Kidney capillary endothelial cell (primary cell): Measurements from ENCODE around the gene PDE3B.
"Not testable (repeated sequence)": the region's sequence is repeated elsewhere in the genome, so short reads cannot be mapped to it uniquely, and the experiment has no call there.

ENCODE experiments used
- DNase-seq: peaks from one replicate; pipeline ENCODE4 v3.0.0-alpha.2; 2018; ENCODE audit warnings: low spot score

PDE3B gene

DNA sequence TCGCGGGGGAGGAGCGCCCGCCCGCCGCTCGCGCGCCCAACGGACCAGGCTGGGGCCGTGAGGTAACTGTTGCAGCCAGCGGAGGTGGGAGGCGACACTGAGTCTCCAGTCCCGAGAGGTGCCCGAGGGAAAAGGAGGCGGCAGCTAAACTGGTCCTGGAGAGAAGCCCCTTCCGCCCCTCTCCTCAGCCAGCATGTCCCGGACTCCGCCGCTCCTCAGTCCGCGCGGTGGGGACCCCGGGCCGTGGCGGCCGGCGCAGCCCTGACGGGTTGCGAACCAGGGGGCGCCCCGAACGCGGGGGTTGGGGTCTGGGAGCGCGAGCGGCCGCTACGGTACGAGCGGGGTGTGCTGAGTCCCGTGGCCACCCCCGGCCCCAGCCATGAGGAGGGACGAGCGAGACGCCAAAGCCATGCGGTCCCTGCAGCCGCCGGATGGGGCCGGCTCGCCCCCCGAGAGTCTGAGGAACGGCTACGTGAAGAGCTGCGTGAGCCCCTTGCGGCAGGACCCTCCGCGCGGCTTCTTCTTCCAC lies at the start of gene PDE3B:
PDE3B (plus strand) TSS at position 108 of the 529 bp plus-strand sequence; CDS start at position 380, 272 bp downstream.
- peak; percentile 4 for DNase-seq

DNA sequence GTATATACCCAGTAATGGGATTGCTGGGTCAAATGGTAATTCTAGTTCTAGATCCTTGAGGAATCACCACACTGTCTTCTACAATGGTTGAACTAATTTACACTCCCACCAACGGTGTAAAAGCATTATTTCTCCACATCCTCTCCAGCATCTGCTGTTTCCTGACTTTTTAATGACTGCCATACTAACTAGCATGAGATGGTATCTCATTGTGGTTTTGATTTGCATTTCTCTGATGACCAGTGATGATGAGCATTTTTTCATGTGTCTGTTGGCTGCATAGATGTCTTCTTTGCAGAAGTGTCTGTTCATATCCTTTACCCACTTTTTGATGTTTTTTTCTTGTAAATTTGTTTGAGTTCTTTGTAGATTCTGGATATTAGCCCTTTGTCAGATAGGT lies 48.3 kb upstream of the PDE3B start:
- DNase-seq: not testable (repeated sequence)

DNA sequence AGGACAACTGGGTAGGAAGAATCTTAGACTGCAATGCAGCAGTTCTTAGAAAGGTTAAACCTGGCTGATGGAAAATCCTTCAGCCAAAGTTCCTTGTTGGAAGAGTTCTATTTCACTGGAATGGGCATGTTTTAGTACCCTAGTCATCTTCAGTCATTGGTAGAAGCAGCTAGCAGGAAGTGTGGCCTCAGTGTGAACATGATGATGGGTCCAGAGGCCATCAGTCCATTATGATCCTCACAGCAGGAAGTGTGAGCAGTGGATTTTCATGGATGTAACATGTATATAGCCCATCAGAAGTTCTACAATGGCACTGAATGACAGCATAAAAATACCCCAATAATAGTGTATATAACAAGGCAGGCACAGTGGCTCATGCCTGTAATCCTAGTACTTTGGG lies 35.9 kb upstream of the PDE3B start:
- no peak for DNase-seq

DNA sequence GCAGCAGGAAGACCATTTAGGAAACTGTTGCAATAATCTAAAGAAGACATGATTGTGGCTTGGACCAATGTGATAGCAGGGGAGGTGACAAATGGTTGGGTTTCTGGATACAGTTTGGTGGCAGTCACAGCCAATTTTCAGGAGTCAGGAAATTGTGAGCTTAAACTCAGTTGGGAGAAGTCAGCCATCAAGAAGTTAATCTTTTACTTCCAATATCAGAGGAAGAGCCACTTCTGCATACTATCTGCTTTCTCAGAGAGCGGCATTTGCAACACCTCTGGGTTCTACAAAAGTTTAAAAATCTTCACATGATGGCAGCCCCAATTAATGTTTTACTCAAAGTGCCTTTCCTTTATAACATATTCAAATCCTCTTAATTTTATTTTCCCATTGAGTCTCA lies 33.7 kb upstream of the PDE3B start:
- no peak for DNase-seq

DNA sequence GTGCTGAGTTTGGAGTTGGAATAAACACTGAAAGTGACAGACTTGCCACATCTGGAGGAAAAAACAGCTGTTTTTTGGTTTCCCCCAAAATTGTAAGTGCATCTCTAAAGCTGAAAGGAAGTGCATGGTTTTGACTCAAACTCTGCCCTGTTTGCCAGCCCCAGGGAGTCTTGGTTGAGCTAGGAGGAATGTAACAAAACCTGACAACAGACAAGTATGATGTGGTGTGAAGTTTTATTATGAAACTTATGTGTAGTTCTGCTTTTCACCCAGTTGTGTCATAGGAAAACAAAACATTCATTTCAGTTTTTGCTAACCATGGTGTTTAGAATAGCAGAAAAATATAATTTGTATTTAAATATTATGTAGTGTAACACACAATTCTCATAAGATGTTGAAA lies 31.7 kb upstream of the PDE3B start:
- no peak for DNase-seq

DNA sequence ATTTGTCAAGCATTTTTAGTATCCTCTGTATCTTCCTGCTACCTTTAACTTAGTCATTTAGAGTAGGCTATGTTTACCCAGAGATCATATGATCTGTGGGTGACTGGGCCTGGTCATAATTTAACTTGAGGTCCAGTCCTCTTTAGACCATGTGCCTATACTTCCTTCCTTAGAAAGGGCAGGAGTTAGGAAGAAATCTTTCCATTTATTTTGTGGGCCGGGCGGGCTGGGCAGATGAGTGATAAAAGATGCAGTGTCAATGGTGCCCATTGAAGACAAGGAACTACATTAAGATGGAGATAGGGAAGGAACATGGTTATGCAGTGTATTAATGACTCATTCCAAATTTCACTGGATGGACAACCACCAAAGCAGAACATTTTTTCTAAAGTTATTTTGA lies 30.9 kb upstream of the PDE3B start:
- no peak for DNase-seq

DNA sequence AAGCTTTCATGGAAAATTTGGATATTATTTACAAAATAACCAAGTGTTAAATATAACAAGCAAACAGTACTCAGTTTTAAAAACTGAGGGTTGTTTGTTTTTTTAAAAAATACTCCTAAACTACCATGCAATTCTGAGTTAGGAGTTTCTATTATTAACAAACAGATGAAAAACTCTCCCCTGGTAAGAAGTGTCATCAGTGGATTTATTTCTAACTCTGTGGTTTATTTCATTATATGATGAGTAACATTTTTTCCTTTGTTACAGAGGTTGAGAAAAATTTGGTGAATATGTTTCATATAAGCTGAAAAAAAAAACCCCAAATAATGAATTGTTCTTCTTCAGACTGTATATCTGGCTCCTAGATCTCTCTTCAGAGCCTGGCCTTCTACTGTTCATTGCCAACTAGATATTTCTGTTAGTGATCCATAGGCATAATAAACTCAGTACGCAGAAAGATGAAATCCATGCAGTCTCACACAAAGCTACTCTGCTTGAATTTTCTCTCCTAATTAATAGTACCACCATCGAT lies 29.4 kb upstream of the PDE3B start:
- no peak for DNase-seq

DNA sequence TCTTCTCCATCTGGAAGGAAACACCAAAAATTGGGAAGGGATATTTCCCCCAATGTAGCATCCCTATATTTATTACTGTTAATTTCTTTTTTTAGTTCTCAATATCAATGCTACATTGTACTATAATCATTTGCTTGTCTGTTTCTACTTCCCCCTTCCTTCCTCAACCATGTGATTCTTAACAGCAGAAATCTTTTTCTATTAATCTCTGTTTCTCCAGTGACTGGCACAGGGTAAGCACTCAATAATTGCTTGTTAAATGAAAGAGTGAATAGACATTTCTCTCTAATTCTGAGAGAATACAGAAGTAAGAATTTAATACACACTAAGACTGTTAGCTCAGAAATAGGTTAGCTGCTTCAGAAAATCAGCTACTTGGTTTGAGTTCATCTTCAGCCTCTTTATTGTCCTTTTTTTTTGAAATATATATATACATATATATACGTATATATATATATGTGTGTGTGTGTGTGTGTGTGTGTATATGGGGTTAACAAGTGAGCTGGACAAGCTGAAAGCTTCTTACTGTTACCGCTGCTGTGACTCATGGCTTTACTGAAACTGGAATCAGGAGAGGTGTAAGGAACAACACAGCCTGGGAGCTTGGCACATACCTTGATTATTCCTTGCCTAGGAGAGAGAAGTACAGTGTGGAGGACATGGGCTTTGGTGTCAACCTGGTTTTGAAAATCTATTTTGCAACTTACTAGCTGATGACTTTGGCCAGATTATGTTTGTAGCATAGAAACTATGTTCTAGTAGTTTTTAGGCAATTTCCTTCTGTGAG lies 26.2 kb upstream of the PDE3B start:
- no peak for DNase-seq

DNA sequence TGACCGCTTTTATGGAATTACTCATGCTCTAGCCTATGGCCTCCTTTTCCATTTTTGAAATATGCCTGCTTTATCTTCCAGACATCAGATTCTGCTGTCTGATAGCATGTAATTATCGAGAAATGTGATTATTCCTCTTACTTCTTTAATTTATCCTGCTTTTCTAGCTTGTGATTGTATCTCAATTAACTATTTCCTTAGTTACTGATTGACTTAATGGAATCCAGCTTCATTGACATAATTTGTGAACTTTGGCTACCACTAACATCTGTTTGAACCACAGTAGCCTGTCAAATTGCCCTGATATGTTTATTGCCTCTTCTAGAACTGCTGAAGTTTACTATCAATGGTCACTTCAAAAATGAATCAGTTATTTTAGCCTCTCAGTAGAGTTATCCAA lies 25.5 kb upstream of the PDE3B start:
- DNase-seq: no peak

DNA sequence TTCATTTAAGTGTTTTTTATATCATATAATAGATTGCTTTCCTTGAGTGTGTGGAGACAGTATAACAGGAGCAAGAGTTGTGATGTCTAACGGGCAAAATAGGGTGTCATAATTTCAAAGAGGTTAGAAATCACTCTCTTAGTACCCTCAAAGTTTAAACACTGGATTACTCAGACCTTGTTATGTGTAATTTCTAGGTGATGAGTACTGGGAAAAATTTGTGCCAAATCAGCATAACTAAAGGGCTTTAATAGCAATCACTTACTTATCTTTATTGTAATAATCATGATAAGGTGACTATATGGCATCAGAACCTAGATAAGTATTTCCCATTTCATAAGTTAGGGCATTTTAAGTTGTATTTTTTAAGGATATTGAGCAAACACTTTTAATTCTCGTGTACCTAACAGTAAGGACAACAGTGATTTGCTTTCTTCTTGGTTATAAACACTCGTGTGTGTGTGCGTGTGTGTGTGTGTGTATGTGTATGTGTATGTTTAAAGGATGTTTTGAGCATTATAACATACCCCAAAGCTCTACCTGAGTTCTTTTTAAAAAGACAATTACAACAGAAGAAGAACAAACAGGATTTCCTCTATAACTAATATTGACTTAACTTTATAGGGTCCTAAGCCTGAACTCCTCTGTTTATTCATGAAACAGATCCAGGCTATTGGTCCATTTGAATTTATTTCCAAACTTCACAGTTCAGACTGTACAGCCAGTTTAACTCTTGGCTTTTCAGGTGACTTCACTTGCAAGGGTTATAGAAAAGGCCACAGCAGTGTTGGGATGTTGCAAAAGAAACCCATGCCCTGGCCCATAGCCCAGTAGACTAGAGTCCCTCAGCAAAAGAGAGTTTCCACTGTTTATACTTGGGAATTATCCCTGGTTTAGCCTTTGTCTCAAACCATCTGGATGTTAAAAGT lies 23.7 kb upstream of the PDE3B start:
- DNase-seq: no peak

DNA sequence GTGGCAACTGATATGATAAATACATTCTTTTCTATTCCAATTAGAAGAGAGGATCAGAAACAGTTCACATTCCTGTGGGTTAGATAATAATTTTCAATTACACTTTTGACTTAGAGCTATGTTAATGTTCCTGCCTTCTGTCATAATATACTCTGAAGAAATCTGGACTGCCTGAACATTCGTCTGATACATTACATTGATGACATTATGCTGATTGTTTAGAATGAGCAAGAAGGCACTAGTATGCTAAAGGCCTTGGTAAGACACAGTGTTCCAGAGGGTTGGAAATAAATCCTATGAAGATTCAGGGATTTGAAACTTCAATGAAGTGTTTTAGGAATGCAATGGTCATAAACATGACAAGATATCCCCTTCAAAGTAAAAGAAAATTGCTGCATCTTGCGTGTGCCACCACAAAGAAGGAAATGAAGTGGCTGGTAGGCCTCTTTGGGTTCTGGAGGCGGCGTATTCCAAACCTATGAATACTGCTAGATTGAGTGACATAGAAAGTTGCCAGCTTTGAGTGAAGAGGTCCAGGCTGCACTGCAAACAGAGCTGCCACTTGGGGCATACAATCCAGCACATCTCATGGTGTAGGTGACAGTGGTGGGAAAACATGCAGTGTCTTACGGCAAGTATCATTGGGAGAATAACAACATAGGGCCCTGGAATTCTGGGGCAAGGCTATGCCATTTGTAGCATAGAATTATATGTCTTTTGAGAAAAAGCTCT lies 21.2 kb upstream of the PDE3B start:
- no peak for DNase-seq

DNA sequence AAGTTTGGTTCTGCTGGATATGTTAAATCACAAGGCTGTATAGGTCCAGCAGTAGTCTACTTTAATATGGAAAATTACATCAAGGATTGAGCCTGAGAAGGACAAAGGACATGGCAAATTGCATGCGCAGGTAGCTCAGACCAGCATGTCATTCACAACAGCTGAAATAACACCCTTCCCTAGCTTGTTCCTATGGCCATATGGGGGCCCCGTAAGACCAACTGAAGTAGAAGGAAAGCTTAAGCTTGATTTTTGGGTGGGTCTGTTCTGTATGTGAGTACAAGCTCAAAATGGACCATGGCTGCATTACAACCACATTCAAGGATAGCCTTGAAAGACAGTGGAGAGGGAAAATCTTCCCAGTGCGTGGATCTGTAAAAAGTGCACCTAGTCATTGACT lies 20.6 kb upstream of the PDE3B start:
- no peak for DNase-seq

DNA sequence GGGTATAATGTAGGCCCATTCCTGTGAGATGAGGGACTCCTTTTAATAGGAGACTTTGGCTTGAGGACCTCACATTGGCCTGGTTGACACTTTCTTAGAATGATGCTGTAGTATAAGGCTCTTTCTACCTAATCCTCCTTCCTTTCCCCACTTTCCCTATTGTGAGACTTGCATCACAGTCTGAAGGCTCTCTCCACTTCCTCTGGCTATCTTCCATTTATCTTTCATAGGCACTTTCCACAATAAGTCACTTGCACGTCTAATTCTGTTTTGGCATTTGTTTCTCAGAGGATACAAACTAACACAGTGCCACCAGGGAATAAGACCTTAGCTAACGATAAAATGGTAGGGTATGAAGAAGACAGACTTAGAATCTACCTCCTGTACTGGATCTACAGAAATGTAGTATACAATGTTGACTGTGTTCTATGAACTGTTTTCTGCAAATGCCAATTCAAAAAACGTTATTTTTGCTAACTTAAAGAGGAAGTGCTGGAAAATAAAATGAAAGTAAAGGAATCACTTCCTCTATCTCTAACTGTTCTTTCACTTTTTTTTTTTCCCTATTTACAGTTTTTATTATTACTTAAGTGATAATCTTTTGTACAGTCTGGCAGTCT lies 17.9 kb upstream of the PDE3B start:
- DNase-seq: no peak

DNA sequence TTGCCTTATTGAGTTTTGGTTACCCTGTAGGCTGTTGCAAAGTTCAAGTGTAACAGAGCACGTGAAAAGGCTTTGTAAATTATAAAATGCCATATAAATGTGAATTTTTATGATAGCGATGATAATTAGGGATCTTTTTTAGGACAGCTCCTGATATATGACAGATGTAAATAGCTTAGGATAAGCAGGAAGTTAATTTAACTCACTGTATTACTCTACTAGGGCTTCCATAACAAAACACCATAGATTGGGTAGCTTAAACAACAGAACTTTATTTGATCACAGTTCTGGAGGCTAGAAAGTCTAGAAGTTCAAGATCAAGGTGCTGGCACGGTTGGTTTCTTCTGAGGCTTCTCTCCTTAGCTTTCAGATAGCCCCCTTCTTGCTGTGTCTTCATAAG lies 17.0 kb upstream of the PDE3B start:
- DNase-seq: no peak

DNA sequence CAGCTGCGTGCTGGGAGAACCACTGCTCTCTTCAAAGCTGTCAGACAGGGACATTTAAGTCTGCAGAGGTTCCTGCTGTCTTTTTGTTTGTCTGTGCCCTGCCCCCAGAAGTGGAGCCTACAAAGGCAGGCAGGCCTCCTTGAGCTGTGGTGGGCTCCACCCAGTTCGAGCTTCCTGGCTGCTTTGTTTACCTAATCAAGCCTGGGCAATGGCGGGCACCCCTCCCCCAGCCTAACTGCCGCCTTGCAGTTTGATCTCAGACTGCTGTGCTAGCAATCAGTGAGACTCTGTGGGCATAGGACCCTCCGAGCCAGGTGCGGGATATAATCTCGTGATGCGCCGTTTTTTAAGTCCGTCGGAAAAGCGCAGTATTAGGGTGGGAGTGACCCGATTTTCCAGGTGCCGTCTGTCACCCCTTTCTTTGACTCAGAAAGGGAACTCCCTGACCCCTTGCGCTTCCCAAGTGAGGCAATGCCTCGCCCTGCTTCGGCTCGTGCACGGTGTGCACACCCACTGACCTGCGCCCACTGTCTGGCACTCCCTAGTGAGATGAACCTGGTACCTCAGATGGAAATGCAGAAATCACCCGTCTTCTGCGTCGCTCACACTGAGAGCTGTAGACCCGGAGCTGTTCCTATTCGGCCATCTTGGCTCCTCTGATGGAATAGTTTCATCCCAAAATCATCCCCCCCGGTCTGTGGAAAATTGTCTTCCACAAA lies 9.9 kb upstream of the PDE3B start:
- DNase-seq: not testable (repeated sequence)

DNA sequence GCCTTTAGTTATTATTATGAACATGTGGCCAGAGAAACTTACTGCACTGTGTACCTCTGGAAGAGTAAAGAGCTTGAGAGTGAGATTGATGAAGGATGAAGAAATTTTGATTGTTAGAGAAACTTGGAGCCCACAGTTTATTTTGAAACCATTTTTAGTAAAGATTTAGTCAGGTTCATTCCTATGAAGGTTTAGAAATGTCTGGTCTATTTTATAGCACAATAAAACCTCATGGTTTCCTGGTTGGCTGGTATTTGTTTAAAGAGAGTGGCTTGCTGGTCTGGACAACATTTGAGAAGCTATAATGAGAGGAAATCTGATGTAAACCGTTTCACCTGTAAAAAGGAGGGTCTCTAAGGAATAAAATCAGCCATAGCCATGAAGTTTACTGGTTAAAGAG lies 8.8 kb upstream of the PDE3B start:
- no peak for DNase-seq

DNA sequence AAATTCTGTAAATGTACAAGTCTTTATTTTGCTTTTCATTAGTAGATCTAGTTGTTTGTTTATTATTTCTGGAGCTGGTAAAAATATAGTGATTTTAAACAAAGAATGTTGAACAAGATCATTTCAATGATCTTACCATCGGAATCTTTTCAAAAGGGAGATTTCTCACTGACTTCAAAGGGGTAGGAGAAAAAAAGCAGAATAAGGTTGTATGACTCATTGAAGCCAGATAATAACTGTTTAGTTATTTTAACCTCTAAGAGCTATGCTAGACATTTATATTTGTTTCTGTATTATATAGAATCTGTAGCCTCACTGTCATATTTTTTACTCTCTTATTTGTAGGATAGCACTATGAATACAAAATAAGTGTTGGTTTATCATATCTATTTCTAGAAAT lies 8.1 kb upstream of the PDE3B start:
- DNase-seq: no peak

DNA sequence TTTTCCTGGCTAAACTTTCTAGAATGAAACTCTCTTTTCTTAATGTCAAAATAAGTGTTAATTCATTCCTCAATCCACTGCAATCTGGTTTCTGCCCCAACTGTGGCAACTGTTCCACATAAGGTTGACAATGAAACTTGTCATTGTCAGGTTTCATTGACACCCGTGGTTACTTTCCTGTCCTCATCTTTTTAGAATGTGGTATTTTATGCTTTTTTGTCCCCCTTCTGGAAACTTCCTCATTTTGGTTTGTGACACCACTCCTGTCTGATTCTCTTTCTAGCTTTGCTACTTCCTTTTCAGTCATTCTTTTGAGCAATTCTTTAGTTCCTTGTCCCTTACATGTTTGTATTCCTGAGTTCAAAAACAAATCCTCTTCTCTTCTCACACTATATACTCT lies 7.5 kb upstream of the PDE3B start:
- no peak for DNase-seq

DNA sequence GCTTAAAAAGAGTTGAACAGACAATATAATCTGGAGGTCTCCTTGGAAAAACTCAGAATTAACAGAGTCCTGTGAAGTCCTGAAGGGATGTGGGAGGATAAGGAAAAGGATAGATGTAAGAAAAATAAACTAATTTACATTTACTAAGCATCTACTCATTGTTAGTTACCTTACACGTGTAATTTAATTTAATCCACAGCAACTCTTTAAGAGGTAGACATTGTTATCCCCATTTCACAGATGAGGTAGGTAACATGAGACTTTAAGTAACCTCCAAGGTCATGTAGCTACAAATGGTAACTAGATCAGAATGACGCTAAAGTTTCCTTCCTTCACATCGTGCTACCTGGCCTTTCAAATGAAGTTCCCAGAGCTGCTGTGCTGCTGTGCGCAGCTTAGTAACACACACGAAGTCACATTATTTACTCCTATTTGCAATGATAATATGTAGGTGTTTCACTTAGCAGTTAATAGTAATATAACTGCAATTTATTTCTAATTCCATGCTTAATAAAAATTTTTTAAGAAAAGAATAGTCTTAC lies 5.7 kb upstream of the PDE3B start:
- no peak for DNase-seq

DNA sequence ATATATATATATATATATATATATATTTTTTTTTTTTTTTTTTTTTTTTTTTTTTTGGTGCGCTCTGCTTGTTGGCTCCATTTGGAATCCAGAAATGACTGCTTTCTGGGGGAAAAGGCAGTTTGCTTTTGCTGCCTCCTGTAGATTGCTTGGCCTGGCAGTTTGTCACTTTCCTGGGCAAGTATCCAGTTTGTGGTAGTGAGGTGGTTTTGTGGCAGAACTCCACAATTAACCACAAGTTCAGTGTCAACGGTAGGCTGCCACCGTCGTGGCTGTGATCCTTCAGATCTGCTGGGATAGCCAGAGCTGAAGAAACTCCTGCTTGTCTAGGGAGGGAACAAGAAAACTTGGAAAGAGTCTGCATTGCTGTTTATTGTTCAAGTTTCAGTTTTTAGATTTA lies 5.0 kb upstream of the PDE3B start:
- DNase-seq: no peak

DNA sequence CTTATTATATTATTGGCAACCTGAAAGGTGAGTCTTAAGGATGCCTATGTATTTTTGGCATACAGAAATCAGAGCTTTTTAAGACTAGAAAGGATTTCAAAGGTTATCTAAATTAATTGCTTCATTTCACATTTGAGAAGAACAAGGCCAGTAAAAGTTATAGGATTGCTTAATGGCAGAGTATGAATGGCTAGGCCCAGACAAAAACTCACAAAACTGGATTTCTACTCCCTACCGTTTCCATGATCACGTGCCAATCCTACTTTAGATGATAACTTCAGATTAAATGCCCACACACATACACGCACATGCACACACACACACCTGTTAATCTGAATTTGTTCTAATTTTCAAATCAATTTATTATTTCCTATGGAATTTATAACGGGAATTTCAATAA lies 1.8 kb upstream of the PDE3B start:
- DNase-seq: no peak
